Duodenal mucosa (tissue), 2 donors: ENCODE results near the gene GPR153.

ENCODE experiments used
- H3K27ac ChIP-seq: one replicate; pipeline ENCODE4 v1.7.0; 2013; ENCODE audit warnings: low read depth, low read length
- H3K27me3 ChIP-seq, 2 donors: one replicate each; pipeline ENCODE4 v1.7.0; 2013; ENCODE audit warnings: low read length in 2 of 2, control low read depth in 1 of 2; ENCODE audit not compliant: insufficient read depth in 2 of 2, control insufficient read depth in 1 of 2
- H3K36me3 ChIP-seq, 2 donors: one replicate each; pipeline ENCODE4 v1.7.0; 2013; ENCODE audit warnings: low read length in 2 of 2, control low read depth in 1 of 2; ENCODE audit not compliant: insufficient read depth in 2 of 2, control insufficient read depth in 1 of 2
- H3K4me1 ChIP-seq, 2 donors: one replicate each; pipeline ENCODE4 v1.7.0; 2013; ENCODE audit warnings: low read length in 2 of 2, control low read depth in 1 of 2; ENCODE audit not compliant: insufficient read depth in 2 of 2, control insufficient read depth in 1 of 2
- H3K4me3 ChIP-seq, 2 donors: one replicate each; pipeline ENCODE4 v1.7.0; 2013; ENCODE audit warnings: low read length in 2 of 2, low read depth in 1 of 2
- H3K9ac ChIP-seq, 2 donors: one replicate each; pipeline ENCODE4 v1.7.0; 2013; ENCODE audit warnings: low read length in 2 of 2, low read depth in 1 of 2
- H3K9me3 ChIP-seq, 2 donors: one replicate each; pipeline ENCODE4 v1.7.0; 2013; ENCODE audit warnings: low read length in 2 of 2, control low read depth in 1 of 2; ENCODE audit not compliant: control insufficient read depth in 1 of 2

GPR153 gene

DNA sequence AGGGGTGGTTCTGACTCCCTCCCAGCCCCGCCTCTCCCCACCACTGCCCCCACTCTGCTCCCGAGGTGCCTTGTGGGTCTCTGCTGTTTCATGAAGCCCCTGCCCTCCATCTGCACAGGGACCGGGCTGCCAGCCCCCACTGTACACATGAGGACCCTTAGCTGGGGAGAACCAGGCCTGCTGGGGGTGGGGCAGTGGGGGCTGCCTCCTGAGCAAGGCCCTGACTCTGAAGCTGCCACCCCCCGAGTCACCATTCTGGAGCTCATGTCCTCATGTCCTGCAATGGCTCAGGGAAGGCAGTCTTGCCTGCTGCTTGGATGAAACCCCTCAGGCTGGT is 8.6 kb downstream of the GPR153 start:
- Histone ChIP-seq H3K9me3 (no peaks in the 10 kb centered on the region), H3K9ac (no peak overlapping the region), H3K4me1 (peaks cover 0 to 5% of the 10 kb centered on the region in 2 donors), H3K27me3 (peaks cover 17% of the 10 kb centered on the region in 2 donors), H3K36me3 (peaks cover 0 to 10% of the 10 kb centered on the region in 2 donors), H3K4me3 (no peak overlapping the region), H3K27ac (no peak overlapping the region)

DNA sequence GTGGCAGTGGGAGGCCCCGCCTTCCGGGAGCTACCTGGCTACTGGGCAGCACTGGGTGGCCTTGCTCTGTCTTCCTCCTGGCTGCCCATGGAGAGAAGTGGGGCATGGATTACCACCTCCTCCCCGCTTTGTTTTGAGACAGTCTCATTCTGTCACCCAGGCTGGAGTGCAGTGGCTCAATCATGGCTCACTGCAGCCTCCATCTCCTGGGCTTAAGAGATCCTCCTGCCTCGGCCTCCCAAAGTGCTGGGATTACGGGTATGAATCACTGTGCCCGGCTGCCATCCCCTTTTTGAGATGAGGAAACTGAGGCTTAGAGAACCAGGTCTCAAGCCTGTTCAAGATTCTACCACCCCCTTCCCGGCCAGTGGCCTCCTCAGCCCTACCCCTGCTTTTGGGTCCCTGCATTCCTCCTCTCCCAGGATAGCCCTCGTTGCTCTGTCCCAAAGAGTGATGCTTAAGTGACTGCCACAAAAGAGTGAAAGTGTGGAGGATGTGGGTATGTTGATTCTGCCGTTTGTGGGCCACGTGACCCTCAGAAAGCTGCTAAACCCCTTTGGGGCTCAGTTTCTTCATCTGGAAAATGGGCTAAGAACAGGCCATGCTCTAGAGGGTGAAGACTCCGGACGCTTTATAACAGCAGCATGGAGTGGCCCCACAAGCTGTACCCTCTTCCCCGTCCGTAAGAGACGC is 9.1 kb downstream of the GPR153 start:
- Histone ChIP-seq H3K4me3 (no peak overlapping the region), H3K9ac (no peak overlapping the region), H3K9me3 (no peaks in the 10 kb centered on the region), H3K4me1 (peaks cover 0 to 6% of the 10 kb centered on the region in 2 donors), H3K27ac (no peak overlapping the region), H3K27me3 (peaks cover 17 to 21% of the 10 kb centered on the region in 2 donors), H3K36me3 (peaks cover 0 to 10% of the 10 kb centered on the region in 2 donors)

GRCh38 chr1:6251233-6251632 is 9.7 kb downstream of the GPR153 start:
- Histone ChIP-seq H3K27ac (no peak overlapping the region), H3K27me3 (peaks cover 22 to 24% of the 10 kb centered on the region in 2 donors), H3K36me3 (peaks cover 0 to 10% of the 10 kb centered on the region in 2 donors), H3K4me1 (peaks cover 4 to 12% of the 10 kb centered on the region in 2 donors), H3K9me3 (no peaks in the 10 kb centered on the region), H3K9ac (no peak overlapping the region), H3K4me3 (no peak overlapping the region)

GRCh38 chr1:6249739-6250689 is 10.9 kb downstream of the GPR153 start:
- no peak overlapping the region for H3K27ac ChIP-seq

GRCh38 chr1:6248932-6249738 is 11.8 kb downstream of the GPR153 start:
- no peak overlapping the region for H3K27ac ChIP-seq
- H3K9me3 ChIP-seq = no peaks in the 10 kb centered on the region
- no peak overlapping the region for H3K9ac ChIP-seq
- peaks cover 32 to 34% of the 10 kb centered on the region in 2 donors for H3K27me3 ChIP-seq
- no peak overlapping the region for H3K4me3 ChIP-seq
- H3K4me1 ChIP-seq = peaks cover 7 to 19% of the 10 kb centered on the region in 2 donors
- peaks cover 0 to 5% of the 10 kb centered on the region in 2 donors for H3K36me3 ChIP-seq

More at GRCh38 chr1:6249739-6250689, 10.9 kb downstream of the GPR153 start:
- Histone ChIP-seq H3K27me3 (peaks cover 26 to 28% of the 10 kb centered on the region in 2 donors), H3K4me1 (peaks cover 7 to 19% of the 10 kb centered on the region in 2 donors), H3K9ac (no peak overlapping the region), H3K4me3 (no peak overlapping the region), H3K9me3 (no peaks in the 10 kb centered on the region), H3K36me3 (peaks cover 0 to 10% of the 10 kb centered on the region in 2 donors)

DNA sequence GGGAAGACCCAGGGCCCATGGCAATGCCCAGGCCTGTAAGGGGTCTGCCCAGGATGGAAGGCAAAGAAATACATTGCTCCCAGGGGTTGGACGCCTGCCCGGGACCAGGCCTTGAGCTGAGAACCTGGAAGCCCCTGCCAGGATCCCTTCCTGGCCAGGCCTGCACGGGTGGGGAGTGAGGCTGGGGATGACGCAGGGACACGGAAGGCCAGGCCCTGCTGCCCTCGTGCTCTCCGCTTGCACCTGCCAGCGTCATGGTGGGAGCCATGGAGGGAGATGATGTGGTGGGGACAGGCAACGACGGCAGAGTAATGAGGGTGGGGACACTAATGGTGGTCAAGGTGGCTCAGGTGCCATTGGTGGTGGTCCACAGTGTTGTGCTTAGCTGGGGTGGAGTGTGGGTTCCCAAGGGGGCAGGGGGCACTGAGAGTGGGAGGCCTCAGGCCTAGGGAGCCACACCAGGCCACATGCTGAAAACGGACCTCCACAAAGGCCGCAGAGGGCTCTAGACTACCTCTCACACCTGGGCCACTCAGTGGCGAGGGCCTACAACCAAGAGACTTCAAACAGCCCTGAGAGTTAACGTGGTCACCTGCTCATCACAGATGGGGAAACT is 12.6 kb downstream of the GPR153 start:
- Histone ChIP-seq H3K27me3 (peaks cover 40 to 43% of the 10 kb centered on the region in 2 donors), H3K9ac (no peak overlapping the region), H3K4me1 (peaks cover 7 to 19% of the 10 kb centered on the region in 2 donors), H3K4me3 (no peak overlapping the region), H3K27ac (no peak overlapping the region), H3K9me3 (no peaks in the 10 kb centered on the region), H3K36me3 (no peaks in the 10 kb centered on the region)

DNA sequence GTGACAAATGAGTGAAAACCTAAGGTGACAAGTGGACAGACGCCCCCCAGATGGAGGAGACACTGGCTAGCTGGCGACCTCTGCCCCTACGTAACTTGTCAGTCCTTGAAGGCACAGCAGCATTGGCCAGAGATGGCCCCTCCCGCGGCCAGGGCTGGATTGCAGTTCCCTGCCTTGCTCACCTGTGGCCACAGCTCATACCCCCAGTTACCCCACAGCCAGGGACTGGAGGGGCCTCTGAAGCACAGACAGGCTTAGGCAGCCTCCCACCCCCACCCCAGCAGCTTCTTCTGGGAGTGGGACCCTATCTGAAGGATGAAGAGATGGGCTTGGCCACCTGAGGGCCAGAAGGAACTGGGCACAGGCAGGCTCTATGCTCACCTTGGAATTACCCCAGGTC is 13.2 kb downstream of the GPR153 start:
- peaks cover 45 to 49% of the 10 kb centered on the region in 2 donors for H3K27me3 ChIP-seq
- no peak overlapping the region for H3K27ac ChIP-seq
- H3K9me3 ChIP-seq = no peaks in the 10 kb centered on the region
- no peak overlapping the region for H3K4me3 ChIP-seq
- no peaks in the 10 kb centered on the region for H3K36me3 ChIP-seq
- peaks cover 7 to 19% of the 10 kb centered on the region in 2 donors for H3K4me1 ChIP-seq
- H3K9ac ChIP-seq = no peak overlapping the region

GRCh38 chr1:6246497-6247467 is 14.1 kb downstream of the GPR153 start:
- H3K36me3 ChIP-seq = no peaks in the 10 kb centered on the region
- no peaks in the 10 kb centered on the region for H3K9me3 ChIP-seq
- no peak overlapping the region for H3K4me3 ChIP-seq
- H3K4me1 ChIP-seq = peaks cover 7 to 19% of the 10 kb centered on the region in 2 donors
- H3K27ac ChIP-seq = no peak overlapping the region
- peaks cover 45 to 49% of the 10 kb centered on the region in 2 donors for H3K27me3 ChIP-seq
- H3K9ac ChIP-seq = no peak overlapping the region
